CD14-positive monocyte (primary cell): ENCODE measurements around the gene EEF1G. TPM values are rescaled to one million over a fixed set of nuclear protein-coding genes. Genes with fewer than 3 reads are reported as not detected.

Experiments used
- DNase-seq, 3 donors: peaks; one replicate each; pipeline ENCODE4 v3.0.0-alpha.2; 2011 to 2022
- H2AFZ ChIP-seq: 2 replicates; pipeline ENCODE4 v1.6.0; 2012; ENCODE audit warnings: mild to moderate bottlenecking, low read depth, low read length, inconsistent platforms; ENCODE audit not compliant: insufficient read depth, poor library complexity, severe bottlenecking
- H3K27ac ChIP-seq, 2 donors: 1 replicate in 1 of 2; 2 replicates in 1 of 2; pipeline ENCODE4 v1.5.1; 2012 to 2013; ENCODE audit warnings: low read length in 2 of 2, control low read depth in 1 of 2, inconsistent platforms in 1 of 2, low read depth in 1 of 2, mild to moderate bottlenecking in 1 of 2
- H3K27me3 ChIP-seq, 2 donors: one replicate each; pipeline versions ENCODE4 v1.6.0 to v1.6.1; 2011 to 2013; ENCODE audit warnings: low read length in 2 of 2; ENCODE audit not compliant: control insufficient read depth in 2 of 2, insufficient read depth in 2 of 2
- H3K36me3 ChIP-seq, 2 donors: replicated peaks in 1 of 2; 1 replicate in 1 of 2; 2 replicates in 1 of 2; pipeline versions ENCODE4 v1.5.1 to v1.6.1; 2012 to 2013; ENCODE audit warnings: low read length in 2 of 2, control low read depth in 1 of 2, inconsistent platforms in 1 of 2, mild to moderate bottlenecking in 1 of 2; ENCODE audit not compliant: insufficient read depth in 2 of 2, control insufficient read depth in 1 of 2
- H3K4me1 ChIP-seq, 2 donors: 1 replicate in 1 of 2; 2 replicates in 1 of 2; pipeline versions ENCODE4 v1.5.1 to v1.6.1; 2012 to 2013; ENCODE audit warnings: low read length in 2 of 2, control low read depth in 1 of 2, inconsistent platforms in 1 of 2, mild to moderate bottlenecking in 1 of 2, moderate library complexity in 1 of 2; ENCODE audit not compliant: insufficient read depth in 2 of 2, control insufficient read depth in 1 of 2
- H3K4me2 ChIP-seq: replicated peaks from 2 replicates; pipeline ENCODE3; 2012; ENCODE audit warnings: low read length, moderate library complexity, mild to moderate bottlenecking; ENCODE audit not compliant: poor library complexity, severe bottlenecking; ENCODE audit errors: extremely low read depth
- H3K4me3 ChIP-seq, 3 experiments: fragments of 200-600 bp in 1 of 3; sonication (generic) in 1 of 3; replicated peaks in 1 of 3; 1 replicate in 2 of 3; 2 replicates in 1 of 3; pipeline ENCODE4 v1.5.1; 2011 to 2013; ENCODE audit warnings: low read length in 3 of 3, mild to moderate bottlenecking in 3 of 3, control low read depth in 2 of 3, low read depth in 2 of 3, inconsistent platforms in 1 of 3, moderate library complexity in 1 of 3
- H3K79me2 ChIP-seq: 2 replicates; pipeline ENCODE4 v1.6.0; 2012; ENCODE audit warnings: mild to moderate bottlenecking, control low read depth, inconsistent platforms, low read length, moderate library complexity; ENCODE audit not compliant: insufficient read depth
- H3K9ac ChIP-seq: 2 replicates; pipeline ENCODE4 v1.6.0; 2017; ENCODE audit warnings: low read length, mild to moderate bottlenecking; ENCODE audit not compliant: insufficient read depth, poor library complexity, severe bottlenecking
- H3K9me3 ChIP-seq, 2 donors: replicated peaks in 1 of 2; 1 replicate in 1 of 2; 2 replicates in 1 of 2; pipeline versions ENCODE4 v1.5.1 to v1.6.1; 2012 to 2013; ENCODE audit warnings: low read length in 2 of 2, control low read depth in 1 of 2; ENCODE audit not compliant: control insufficient read depth in 1 of 2, insufficient read depth in 1 of 2
- H4K20me1 ChIP-seq: 2 replicates; pipeline ENCODE4 v1.6.0; 2012; ENCODE audit warnings: mild to moderate bottlenecking, low read length, control low read depth, moderate library complexity; ENCODE audit not compliant: insufficient read depth
- H3K27ac Mint-ChIP-seq, 7 donors: one replicate each; pipeline ENCODE4 v1.8.0; 2020; ENCODE audit warnings: mild to moderate bottlenecking in 7 of 7, mixed read lengths in 7 of 7, moderate library complexity in 6 of 7, inconsistent platforms in 2 of 7
- H3K27me3 Mint-ChIP-seq, 3 donors: one replicate each; pipeline ENCODE4 v1.8.0; 2021 to 2022; ENCODE audit warnings: low read depth in 3 of 3, mild to moderate bottlenecking in 3 of 3, mixed read lengths in 3 of 3, moderate library complexity in 3 of 3, inconsistent platforms in 1 of 3
- H3K36me3 Mint-ChIP-seq, 2 donors: one replicate each; pipeline ENCODE4 v1.8.0; 2020; ENCODE audit warnings: mixed read lengths in 2 of 2, inconsistent platforms in 1 of 2, mild to moderate bottlenecking in 1 of 2
- H3K4me1 Mint-ChIP-seq: one replicate; pipeline ENCODE4 v1.8.0; 2020; ENCODE audit warnings: mild to moderate bottlenecking, mixed read lengths
- H3K4me3 Mint-ChIP-seq, 2 donors: one replicate each; pipeline ENCODE4 v1.8.0; 2020; ENCODE audit warnings: mild to moderate bottlenecking in 2 of 2, mixed read lengths in 2 of 2, moderate library complexity in 1 of 2
- H3K9me3 Mint-ChIP-seq, 7 donors: one replicate each; pipeline ENCODE4 v1.8.0; 2020 to 2022; ENCODE audit warnings: mixed read lengths in 7 of 7, mild to moderate bottlenecking in 6 of 7, moderate library complexity in 6 of 7, inconsistent platforms in 2 of 7
- CTCF ChIP-seq: fragments of 200-600 bp; IDR thresholded peaks from one replicate; pipeline ENCODE4 v1.8.0; 2022; ENCODE audit warnings: antibody characterized with exemption, mild to moderate bottlenecking
- WGBS: methylation state at CpG from one replicate; pipeline ENCODE4 v1.1.5; 2013; ENCODE audit warnings: missing lambda C conversion rate; ENCODE audit not compliant: insufficient coverage; 5-methylcytosine and 5-hydroxymethylcytosine counted together
- intact Hi-C, 2 donors: fragments of 100-400 bp; cut with micrococcal nuclease; formaldehyde crosslinking; loops; one replicate each; pipeline versions ENCODE4 v1.15.0 to v1.15.1; 2023
- polyA plus RNA-seq, 3 donors: library from polyadenylated mRNA; depleted of rRNA in 1 of 3; unstranded in 2 of 3; stranded (reverse) in 1 of 3; fragments of 300-500 nt in 2 of 3; fragments of >200 nt in 1 of 3; fragmentation: Illumina TruSeq in 2 of 3; gene quantifications; 1 replicate in 2 of 3; 2 replicates in 1 of 3; pipeline ENCODE4 v1.2.3, GENCODE V29; 2012 to 2021

Gene EEF1G
- polyA plus RNA-seq, 3 donors = 490 to 603 (median 491) TPM

GRCh38 chr11:62567018-62567633 lies 6.6 kb downstream of the EEF1G start:
- 83% methylated on average over 2 of the region's 8 CpGs for WGBS
- Mint-ChIP-seq H3K27ac (peak overlapping the region in 5 of 7 donors; percentile 15 to 81 (median 56)), H3K27me3 (peaks cover 0 to 2% (median 0%) of the 10 kb centered on the region in 3 donors), H3K4me3 (peak overlapping the region in 1 of 2 donors; percentile 39), H3K9me3 (no peaks in the 10 kb centered on the region), H3K4me1 (peaks cover 24% of the 10 kb centered on the region), H3K36me3 (peaks cover 72 to 96% of the 10 kb centered on the region in 2 donors)
- H3K4me3 ChIP-seq = no peak overlapping the region
- H3K27ac ChIP-seq = peak overlapping the region in 1 of 2 donors; percentile 59
- intact Hi-C loops = loop anchor here in 1 of 2 donors (5.0 kb wide), 1 partner anchor 35 kb away; no protein-coding TSS in a partner anchor
- peaks cover 68% of the 10 kb centered on the region for H4K20me1 ChIP-seq
- DNase-seq = no peak
- H3K9me3 ChIP-seq = no peaks in the 10 kb centered on the region
- peaks cover 80 to 88% of the 10 kb centered on the region in 2 donors for H3K36me3 ChIP-seq
- no peaks in the 10 kb centered on the region for H3K27me3 ChIP-seq
- no peak overlapping the region for H2AFZ ChIP-seq
- no peak overlapping the region for H3K4me2 ChIP-seq
- no peak overlapping the region for H3K9ac ChIP-seq
- peaks cover 93% of the 10 kb centered on the region for H3K79me2 ChIP-seq
- peaks cover 0 to 15% of the 10 kb centered on the region in 2 donors for H3K4me1 ChIP-seq
- TF ChIP-seq CTCF = no peak

GRCh38 chr11:62566247-62566646 lies 7.4 kb downstream of the EEF1G start:
- WGBS = 95% methylated on average over 7 of the region's 8 CpGs
- H3K4me1 ChIP-seq = peaks cover 0 to 14% of the 10 kb centered on the region in 2 donors

More at GRCh38 chr11:62566247-62566646, 7.4 kb downstream of the EEF1G start:
- no peak for DNase-seq
- Histone ChIP-seq H4K20me1 (peaks cover 60% of the 10 kb centered on the region), H2AFZ (no peak overlapping the region), H3K27me3 (no peaks in the 10 kb centered on the region), H3K9me3 (no peaks in the 10 kb centered on the region), H3K79me2 (peaks cover 84% of the 10 kb centered on the region), H3K4me3 (no peak overlapping the region), H3K9ac (no peak overlapping the region), H3K27ac (no peak overlapping the region), H3K4me2 (no peak overlapping the region), H3K36me3 (peaks cover 77 to 85% of the 10 kb centered on the region in 2 donors)
- intact Hi-C loops = loop anchor here in 1 of 2 donors (5.0 kb wide), 1 partner anchor 34 kb away; no protein-coding TSS in a partner anchor
- H3K4me3 Mint-ChIP-seq = no peak overlapping the region
- peaks cover 0 to under 1% (median 0%) of the 10 kb centered on the region in 3 donors for H3K27me3 Mint-ChIP-seq
- H3K9me3 Mint-ChIP-seq = no peaks in the 10 kb centered on the region
- no peak for TF ChIP-seq CTCF
- peak overlapping the region in 2 of 7 donors; percentile 4 to 16 for H3K27ac Mint-ChIP-seq
- peaks cover 70 to 98% of the 10 kb centered on the region in 2 donors for H3K36me3 Mint-ChIP-seq
- peaks cover 17% of the 10 kb centered on the region for H3K4me1 Mint-ChIP-seq
